ACC112 (cell line): ENCODE measurements around the gene DAO.

Experiments used
- H2AFZ ChIP-seq: fragments of 200-600 bp; sonication (generic); one replicate; pipeline ENCODE4 v1.6.0; 2017; ENCODE audit warnings: antibody characterized with exemption, low read length; ENCODE audit not compliant: unreplicated experiment
- H3K27ac ChIP-seq: fragments of 200-600 bp; sonication (generic); 2 replicates; pipeline ENCODE4 v1.5.1; 2014; ENCODE audit warnings: low read depth, mild to moderate bottlenecking, antibody characterized with exemption, low read length, moderate library complexity
- H3K27me3 ChIP-seq: fragments of 200-600 bp; sonication (generic); 2 replicates; pipeline ENCODE4 v1.6.1; 2014; ENCODE audit warnings: mild to moderate bottlenecking, antibody characterized with exemption, low read length, moderate library complexity, mixed read lengths; ENCODE audit not compliant: insufficient read depth
- H3K36me3 ChIP-seq: fragments of 200-600 bp; sonication (generic); 2 replicates; pipeline ENCODE4 v1.6.1; 2016; ENCODE audit warnings: mild to moderate bottlenecking, antibody characterized with exemption, low read length, moderate library complexity, mixed read lengths; ENCODE audit not compliant: insufficient read depth
- H3K4me1 ChIP-seq: fragments of 200-600 bp; sonication (generic); one replicate; pipeline ENCODE4 v1.6.1; 2016; ENCODE audit warnings: low read length, mixed read lengths; ENCODE audit not compliant: insufficient read depth, unreplicated experiment, control insufficient read depth
- H3K4me3 ChIP-seq: fragments of 200-600 bp; sonication (generic); 2 replicates; pipeline ENCODE4 v1.5.1; 2014; ENCODE audit warnings: mild to moderate bottlenecking, low read depth, low read length
- H3K79me2 ChIP-seq: fragments of 200-600 bp; sonication (generic); one replicate; pipeline ENCODE4 v1.6.0; 2016; ENCODE audit warnings: low read length; ENCODE audit not compliant: control insufficient read depth, unreplicated experiment, insufficient read depth

Gene DAO

GRCh38 chr12:108849660-108850059 is 30.2 kb upstream of the DAO start:
- Histone ChIP-seq H3K36me3 (peaks cover 47% of the 10 kb centered on the region), H2AFZ (no peak overlapping the region), H3K4me3 (no peak overlapping the region), H3K27me3 (no peaks in the 10 kb centered on the region), H3K4me1 (peaks cover 57% of the 10 kb centered on the region), H3K27ac (peak overlapping the region; percentile 62), H3K79me2 (peaks cover 79% of the 10 kb centered on the region)

DNA sequence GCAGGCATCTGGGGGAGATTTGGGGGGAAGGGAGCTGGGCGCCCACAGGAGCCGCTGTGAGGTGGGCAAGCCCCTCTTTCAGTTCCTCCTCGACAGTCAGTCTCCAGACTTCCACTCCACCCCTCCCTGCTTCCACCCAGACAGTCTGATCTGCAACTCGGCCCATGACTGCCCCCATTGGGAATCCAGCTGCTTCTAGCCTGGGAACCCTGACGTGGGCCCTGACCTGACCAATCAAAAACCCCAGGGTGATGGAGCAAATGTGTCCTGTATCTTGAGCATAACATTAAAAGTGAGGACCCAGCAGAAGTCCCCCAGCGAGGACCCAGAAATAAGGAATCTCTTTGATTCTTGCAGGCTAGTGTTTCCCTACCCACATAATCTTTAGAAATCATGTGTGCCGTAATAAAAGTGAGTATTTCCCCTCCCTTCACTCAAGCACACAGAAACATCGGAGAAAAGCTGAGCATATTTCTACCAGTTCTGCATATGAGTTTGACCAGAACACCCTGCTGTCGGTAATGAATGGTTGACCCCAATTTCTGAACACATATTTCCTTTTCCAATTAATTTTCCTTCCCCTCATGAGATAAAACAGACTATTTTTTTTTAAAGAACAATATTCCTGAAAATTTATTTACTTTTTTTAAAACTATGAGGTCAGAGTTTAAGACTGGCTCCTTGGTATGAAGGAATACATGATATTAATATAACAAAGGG is 28.9 kb upstream of the DAO start:
- peak overlapping the region; percentile 99 for H3K27ac ChIP-seq
- no peaks in the 10 kb centered on the region for H3K27me3 ChIP-seq
- peaks cover 70% of the 10 kb centered on the region for H3K4me1 ChIP-seq
- H3K36me3 ChIP-seq = peaks cover 49% of the 10 kb centered on the region
- peaks cover 80% of the 10 kb centered on the region for H3K79me2 ChIP-seq
- H3K4me3 ChIP-seq = no peak overlapping the region
- no peak overlapping the region for H2AFZ ChIP-seq

DNA sequence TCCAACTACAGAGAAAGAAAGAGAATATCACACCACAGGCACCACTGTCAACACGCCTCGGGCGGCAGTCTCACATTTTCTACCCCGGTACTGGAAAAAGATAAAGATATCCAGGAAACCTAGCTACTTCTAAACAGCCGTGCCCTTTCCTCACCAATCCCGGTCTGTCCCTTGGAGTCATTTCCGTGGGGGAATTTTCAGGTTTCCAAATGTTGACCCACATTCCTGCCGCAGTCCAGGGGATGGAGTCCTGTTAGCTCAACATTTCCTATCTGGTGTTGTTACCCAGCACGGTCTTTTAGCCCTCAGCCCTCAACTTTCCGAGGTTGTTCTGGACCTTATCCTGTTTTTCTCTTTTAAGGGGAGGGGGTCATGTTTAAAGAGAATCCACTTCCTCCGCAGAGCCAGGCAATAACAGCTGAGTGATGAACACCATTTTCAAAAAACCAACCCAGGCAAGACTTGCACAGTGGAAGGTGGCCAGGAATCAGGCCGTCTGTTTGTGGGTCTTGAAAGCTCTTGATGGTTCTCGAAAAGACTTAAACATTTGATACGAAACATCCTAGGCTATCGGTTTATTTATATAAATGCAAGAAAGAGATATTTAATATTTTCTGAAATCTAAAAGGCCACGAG is 27.1 kb upstream of the DAO start:
- Histone ChIP-seq H3K27ac (peak overlapping the region; percentile 99), H3K27me3 (no peaks in the 10 kb centered on the region), H3K79me2 (peaks cover 75% of the 10 kb centered on the region), H3K4me1 (peaks cover 65% of the 10 kb centered on the region), H2AFZ (no peak overlapping the region), H3K36me3 (peaks cover 39% of the 10 kb centered on the region), H3K4me3 (peak overlapping the region; percentile 94; the same call in 1 of the 2 replicates)

- H2AFZ ChIP-seq = no peak overlapping the region
- peaks cover 33% of the 10 kb centered on the region for H3K36me3 ChIP-seq
- H3K27me3 ChIP-seq = no peaks in the 10 kb centered on the region
- H3K79me2 ChIP-seq = peaks cover 69% of the 10 kb centered on the region
- peak overlapping the region; percentile 94 for H3K4me3 ChIP-seq
- H3K4me1 ChIP-seq = peaks cover 68% of the 10 kb centered on the region
- H3K27ac ChIP-seq = peak overlapping the region; percentile 99
Measured at GRCh38 chr12:108853426-108853825, 26.5 kb upstream of the DAO start.

GRCh38 chr12:108853981-108854446 is 25.9 kb upstream of the DAO start:
- H3K36me3 ChIP-seq = peaks cover 27% of the 10 kb centered on the region
- H3K27me3 ChIP-seq = no peaks in the 10 kb centered on the region
- H3K4me3 ChIP-seq = peak overlapping the region; percentile 94
- H3K27ac ChIP-seq = peak overlapping the region; percentile 99
- H3K4me1 ChIP-seq = peaks cover 70% of the 10 kb centered on the region
- no peak overlapping the region for H2AFZ ChIP-seq
- H3K79me2 ChIP-seq = peaks cover 63% of the 10 kb centered on the region

GRCh38 chr12:108854451-108855283 is 25.2 kb upstream of the DAO start:
- H3K4me3 ChIP-seq = peak overlapping the region; percentile 94
- no peaks in the 10 kb centered on the region for H3K27me3 ChIP-seq
- no peak overlapping the region for H2AFZ ChIP-seq
- peaks cover 58% of the 10 kb centered on the region for H3K79me2 ChIP-seq
- peaks cover 69% of the 10 kb centered on the region for H3K4me1 ChIP-seq
- H3K27ac ChIP-seq = peak overlapping the region; percentile 99
- peaks cover 24% of the 10 kb centered on the region for H3K36me3 ChIP-seq

GRCh38 chr12:108855284-108856169 is 24.4 kb upstream of the DAO start:
- Histone ChIP-seq H3K36me3 (peaks cover 24% of the 10 kb centered on the region), H3K79me2 (peaks cover 57% of the 10 kb centered on the region), H3K27me3 (no peaks in the 10 kb centered on the region), H3K27ac (peak overlapping the region; percentile 99), H3K4me3 (peak overlapping the region; percentile 94), H2AFZ (no peak overlapping the region), H3K4me1 (peaks cover 68% of the 10 kb centered on the region)

- Histone ChIP-seq H3K36me3 (peaks cover 24% of the 10 kb centered on the region), H3K27ac (peak overlapping the region; percentile 99), H3K79me2 (peaks cover 52% of the 10 kb centered on the region), H3K4me3 (peak overlapping the region; percentile 94), H3K4me1 (peaks cover 62% of the 10 kb centered on the region), H3K27me3 (no peaks in the 10 kb centered on the region), H2AFZ (no peak overlapping the region)
Measured at GRCh38 chr12:108856170-108856427, 23.8 kb upstream of the DAO start.

DNA sequence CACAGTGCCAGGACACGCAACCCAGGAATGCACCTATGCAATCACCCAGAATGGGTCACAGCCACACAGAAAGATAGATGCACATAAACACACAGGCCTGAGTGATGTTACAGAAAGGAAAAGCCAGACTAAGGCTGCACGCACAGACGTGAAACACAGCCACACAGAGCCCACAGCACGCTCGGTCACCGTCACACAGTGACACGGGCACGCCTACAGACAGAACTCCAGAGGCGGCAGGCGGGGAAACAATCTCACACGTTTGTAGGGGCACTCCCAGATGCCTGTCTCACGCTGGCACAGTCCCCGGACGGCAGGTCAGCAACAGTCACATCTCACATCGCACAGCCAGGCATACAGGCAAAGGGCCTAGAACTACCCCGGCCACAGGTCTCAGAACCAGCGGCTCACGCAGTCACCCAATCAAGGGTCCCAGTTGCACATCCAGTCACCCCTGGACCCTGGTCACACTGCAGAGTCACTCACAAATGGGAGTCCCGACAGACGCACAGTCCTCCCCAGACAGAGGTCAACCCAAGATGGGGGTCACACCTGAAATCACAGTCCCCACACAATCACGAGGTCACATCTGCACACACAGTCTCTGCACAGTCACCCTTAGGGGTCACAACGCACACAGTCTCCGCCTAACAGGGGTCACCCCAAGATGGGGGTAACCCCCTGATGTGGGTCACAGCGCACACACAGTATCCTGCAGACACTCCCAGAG is 23.3 kb upstream of the DAO start:
- Histone ChIP-seq H3K27me3 (no peaks in the 10 kb centered on the region), H3K36me3 (peaks cover 21% of the 10 kb centered on the region), H3K4me1 (peaks cover 57% of the 10 kb centered on the region), H3K27ac (peak overlapping the region; percentile 99), H2AFZ (no peak overlapping the region), H3K4me3 (peak overlapping the region; percentile 94), H3K79me2 (peaks cover 48% of the 10 kb centered on the region)

DNA sequence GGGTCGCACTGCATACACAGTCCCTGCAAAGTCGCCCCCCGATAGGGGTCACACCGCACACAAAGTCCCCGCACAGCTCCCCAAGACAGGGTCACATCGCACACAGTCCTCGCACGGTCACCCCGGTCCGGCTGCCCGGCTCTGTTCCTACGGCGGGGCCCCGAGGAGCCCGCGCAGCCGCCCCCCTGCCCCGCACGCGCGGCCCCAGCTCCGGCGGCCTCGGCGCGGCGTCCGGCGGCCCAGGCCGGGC is 22.8 kb upstream of the DAO start:
- Histone ChIP-seq H2AFZ (no peak overlapping the region), H3K4me3 (peak overlapping the region; percentile 94), H3K36me3 (peaks cover 18% of the 10 kb centered on the region), H3K79me2 (peaks cover 43% of the 10 kb centered on the region), H3K4me1 (peaks cover 53% of the 10 kb centered on the region), H3K27me3 (no peaks in the 10 kb centered on the region), H3K27ac (peak overlapping the region; percentile 99)
